OCI-LY7 (cell line): ENCODE measurements around the gene VPS26B. TPM values are rescaled to one million over a fixed set of nuclear protein-coding genes. Genes with fewer than 3 reads are reported as not detected.

Source experiments
- BruUV-seq: library from RNA; stranded (reverse); fragments of 400-500 nt; replicated peaks from 2 replicates; lab custom pipeline; 2021; lab: Mats Ljungman, UMichigan
- CTCF ChIA-PET: fragments of 300-600 bp; sonication (Branson Sonifier 250); formaldehyde crosslinking; loops from one replicate; lab custom pipeline; 2022; ENCODE audit warnings: antibody characterized with exemption; ENCODE audit not compliant: unreplicated experiment; lab: Charles Lee
- POLR2A ChIA-PET: fragments of 300-600 bp; sonication (Branson Sonifier 250); formaldehyde crosslinking; loops from one replicate; lab custom pipeline; 2022; ENCODE audit warnings: antibody characterized with exemption; lab: Charles Lee
- DNase-seq: peaks from one replicate; pipeline ENCODE4 v3.0.0-alpha.2; 2015; ENCODE audit warnings: low spot score
- H2AFZ ChIP-seq: fragments of 200-600 bp; sonication (generic), shearing (Covaris generic); 2 replicates; pipeline ENCODE4 v1.6.1; 2014; ENCODE audit warnings: mild to moderate bottlenecking, antibody characterized with exemption, low read length, moderate library complexity
- H3K27ac ChIP-seq: fragments of 200-600 bp; sonication (generic); 2 replicates; pipeline ENCODE4 v1.5.1; 2014; ENCODE audit warnings: mixed run types, low read depth, mild to moderate bottlenecking, moderate library complexity, low read length, inconsistent platforms; ENCODE audit not compliant: poor library complexity, severe bottlenecking
- H3K36me3 ChIP-seq: fragments of 200-600 bp; sonication (generic); 2 replicates; pipeline ENCODE4 v1.6.1; 2014; ENCODE audit warnings: mild to moderate bottlenecking, antibody characterized with exemption, low read length, moderate library complexity, mixed read lengths; ENCODE audit not compliant: insufficient read depth
- H3K4me1 ChIP-seq: fragments of 200-600 bp; sonication (generic); 2 replicates; pipeline ENCODE4 v1.5.1; 2014; ENCODE audit warnings: mild to moderate bottlenecking, low read length; ENCODE audit not compliant: insufficient read depth, poor library complexity, severe bottlenecking
- H3K4me2 ChIP-seq: fragments of 200-600 bp; sonication (generic); 2 replicates; pipeline ENCODE4 v1.6.1; 2014; ENCODE audit warnings: mild to moderate bottlenecking, low read length
- H3K4me3 ChIP-seq: fragments of 200-600 bp; sonication (generic); 2 replicates; pipeline ENCODE4 v1.5.1; 2014; ENCODE audit warnings: mild to moderate bottlenecking, low read depth, low read length; ENCODE audit not compliant: poor library complexity, severe bottlenecking
- H3K79me2 ChIP-seq: fragments of 200-600 bp; sonication (generic); 2 replicates; pipeline ENCODE4 v1.6.1; 2016; ENCODE audit warnings: low read depth, mild to moderate bottlenecking, low read length, moderate library complexity, mixed read lengths; ENCODE audit not compliant: insufficient read depth
- H3K9me2 ChIP-seq: fragments of 200-600 bp; sonication (generic); 2 replicates; pipeline ENCODE4 v1.6.1; 2016; ENCODE audit warnings: mild to moderate bottlenecking, low read length, mixed read lengths; ENCODE audit not compliant: insufficient read depth
- H3K9me3 ChIP-seq: fragments of 200-600 bp; sonication (generic); 2 replicates; pipeline ENCODE4 v1.6.1; 2014; ENCODE audit warnings: mild to moderate bottlenecking, mixed run types, low read length, mixed read lengths
- H4K20me1 ChIP-seq: fragments of 200-600 bp; sonication (generic); 2 replicates; pipeline ENCODE4 v1.6.1; 2014; ENCODE audit warnings: mild to moderate bottlenecking, antibody characterized with exemption, low read length, moderate library complexity, mixed read lengths; ENCODE audit not compliant: insufficient read depth
- EZH2phosphoT487 ChIP-seq: fragments of 200-600 bp; sonication (generic); IDR thresholded peaks from 2 replicates; pipeline ENCODE4 v1.6.1; 2018; ENCODE audit warnings: low read depth, borderline replicate concordance, mild to moderate bottlenecking, mixed run types, antibody characterized with exemption, low read length, moderate library complexity, mixed read lengths
- intact Hi-C: fragments of 100-400 bp; cut with micrococcal nuclease; formaldehyde crosslinking; loops from one replicate; pipeline ENCODE4 v1.10.0; 2022; ENCODE audit not compliant: unreplicated experiment
- total RNA-seq, 2 experiments: library from RNA; depleted of rRNA in 1 of 2; stranded (reverse); fragments of >200 nt in 1 of 2; shearing (Covaris generic) in 1 of 2; gene quantifications; 2 replicates each; pipeline ENCODE4 v1.2.3, GENCODE V29; 2014 to 2022
- TF ChIP-seq, protein P1 (sequence below): fragments of 200-600 bp; sonication (generic); conservative IDR thresholded peaks from 2 replicates; pipeline ENCODE4 v1.5.1; 2014; ENCODE audit warnings: mild to moderate bottlenecking, antibody characterized with exemption, low read length, moderate library complexity, mixed read lengths

The VPS26B gene
- total RNA-seq, 2 experiments from 2014 or later: 24.9 to 25.1 TPM

DNA sequence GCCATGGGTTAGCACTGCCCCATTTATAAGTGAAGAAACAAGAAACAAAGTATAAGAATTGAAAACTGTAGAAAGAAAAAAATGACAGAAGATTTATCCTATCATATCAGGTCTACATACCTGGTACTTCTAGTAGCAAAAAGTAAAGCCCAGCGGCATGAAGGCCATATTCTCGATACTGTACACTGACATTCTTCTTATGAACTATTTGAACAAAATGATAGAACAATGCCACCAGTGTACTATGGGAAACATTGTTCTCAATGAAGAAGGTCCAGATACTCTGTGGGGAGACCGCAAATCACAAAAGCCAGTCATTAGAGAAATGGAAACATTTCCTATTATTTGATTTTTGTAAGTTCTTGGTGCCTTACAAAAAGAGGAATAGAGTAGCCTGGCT, 7.7 kb upstream of the VPS26B start:
- Histone ChIP-seq H3K4me2 (no peak overlapping the region), H3K27ac (no peak overlapping the region), H3K79me2 (peaks cover 94% of the 10 kb centered on the region), H3K9me2 (no peaks in the 10 kb centered on the region), H3K4me3 (no peak overlapping the region), H3K9me3 (no peaks in the 10 kb centered on the region), H2AFZ (no peak overlapping the region), H3K36me3 (peaks cover 97% of the 10 kb centered on the region), H3K4me1 (peaks cover 16% of the 10 kb centered on the region), H4K20me1 (peaks cover 37% of the 10 kb centered on the region)
- CTCF ChIA-PET: no interaction called here
- TF ChIP-seq EZH2phosphoT487: no peak
- TF ChIP-seq, protein P1, sequence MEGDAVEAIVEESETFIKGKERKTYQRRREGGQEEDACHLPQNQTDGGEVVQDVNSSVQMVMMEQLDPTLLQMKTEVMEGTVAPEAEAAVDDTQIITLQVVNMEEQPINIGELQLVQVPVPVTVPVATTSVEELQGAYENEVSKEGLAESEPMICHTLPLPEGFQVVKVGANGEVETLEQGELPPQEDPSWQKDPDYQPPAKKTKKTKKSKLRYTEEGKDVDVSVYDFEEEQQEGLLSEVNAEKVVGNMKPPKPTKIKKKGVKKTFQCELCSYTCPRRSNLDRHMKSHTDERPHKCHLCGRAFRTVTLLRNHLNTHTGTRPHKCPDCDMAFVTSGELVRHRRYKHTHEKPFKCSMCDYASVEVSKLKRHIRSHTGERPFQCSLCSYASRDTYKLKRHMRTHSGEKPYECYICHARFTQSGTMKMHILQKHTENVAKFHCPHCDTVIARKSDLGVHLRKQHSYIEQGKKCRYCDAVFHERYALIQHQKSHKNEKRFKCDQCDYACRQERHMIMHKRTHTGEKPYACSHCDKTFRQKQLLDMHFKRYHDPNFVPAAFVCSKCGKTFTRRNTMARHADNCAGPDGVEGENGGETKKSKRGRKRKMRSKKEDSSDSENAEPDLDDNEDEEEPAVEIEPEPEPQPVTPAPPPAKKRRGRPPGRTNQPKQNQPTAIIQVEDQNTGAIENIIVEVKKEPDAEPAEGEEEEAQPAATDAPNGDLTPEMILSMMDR: no peak
- POLR2A ChIA-PET: no interaction called here
- no peak for DNase-seq
- BruUV-seq: no TSS peak
- intact Hi-C loops: no loop called here

DNA sequence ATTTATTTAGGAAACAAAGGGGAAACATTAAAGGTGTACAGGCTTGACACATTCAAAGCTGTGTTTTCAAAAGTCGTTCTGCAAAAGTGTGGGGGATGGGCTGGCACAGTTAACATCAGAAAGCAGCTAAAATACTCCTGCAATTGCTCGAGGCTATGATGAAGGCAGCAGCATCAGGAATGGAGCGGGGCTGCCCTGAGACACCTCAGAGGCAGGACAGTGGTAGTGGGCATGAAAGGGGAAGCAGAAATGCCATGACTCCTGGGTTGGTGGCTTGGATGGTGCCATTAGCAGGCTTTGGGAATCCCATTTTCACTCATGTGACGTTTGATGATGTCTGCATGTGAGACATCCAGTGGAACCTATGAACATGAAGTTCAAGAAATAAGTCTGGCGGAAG, 1.4 kb upstream of the VPS26B start:
- Histone ChIP-seq H3K27ac (peak overlapping the region; percentile 81), H4K20me1 (peaks cover 58% of the 10 kb centered on the region), H3K36me3 (peaks cover 45% of the 10 kb centered on the region), H3K4me1 (peaks cover 54% of the 10 kb centered on the region), H3K9me3 (no peaks in the 10 kb centered on the region), H3K4me3 (peak overlapping the region; percentile 97), H2AFZ (peak overlapping the region; percentile 39; the same call in 1 of the 2 replicates), H3K9me2 (no peaks in the 10 kb centered on the region), H3K4me2 (peak overlapping the region; percentile 98), H3K79me2 (peaks cover 68% of the 10 kb centered on the region)
- peak; percentile 32 for DNase-seq
- ChIA-PET CTCF (interaction anchor here (1.6 kb wide), 1 partner anchor 14 kb away, joined by 3 read pairs; no protein-coding TSS in a partner anchor), POLR2A (interaction anchor here (1.0 to 2.2 kb wide), 2 partner anchors 28 to 31 kb away, joined by 4 to 6 read pairs; partner anchors contain the start of gene ACAD8)
- no peak for TF ChIP-seq EZH2phosphoT487
- TF ChIP-seq, protein P1: no peak
- BruUV-seq: TSS peak; percentile 65
- intact Hi-C loops: no loop called here
